Psoas muscle (tissue), 8 donors: ENCODE measurements around the gene PRR36. TPM values are rescaled to one million over a fixed set of nuclear protein-coding genes. Genes with fewer than 3 reads are reported as not detected.

Experiments
- ATAC-seq, 4 donors: fragments of 200-7000 bp; cut with Tn5 transposase; one replicate each; pipeline ENCODE4 v1.9.1; 2020; ENCODE audit warnings: moderate library complexity in 3 of 4, mild to moderate bottlenecking in 2 of 4
- DNase-seq, 2 donors: peaks; one replicate each; pipeline ENCODE4 v3.0.0-alpha.2; 2020
- H3K27ac ChIP-seq: fragments of 200-600 bp; one replicate; pipeline ENCODE4 v1.8.0; 2022
- H3K27me3 ChIP-seq, 3 donors: fragments of 200-600 bp in 1 of 3; one replicate each; pipeline versions ENCODE4 v1.6.1 to v1.8.0; 2013 to 2022; ENCODE audit warnings: low read length in 2 of 3, mild to moderate bottlenecking in 2 of 3, moderate library complexity in 1 of 3; ENCODE audit not compliant: insufficient read depth in 3 of 3
- H3K36me3 ChIP-seq, 2 donors: fragments of 200-600 bp in 1 of 2; one replicate each; pipeline versions ENCODE4 v1.6.1 to v1.8.0; 2013 to 2022; ENCODE audit warnings: low read depth in 1 of 2, mild to moderate bottlenecking in 1 of 2, moderate library complexity in 1 of 2; ENCODE audit not compliant: insufficient read depth in 1 of 2
- H3K4me1 ChIP-seq: fragments of 200-600 bp; one replicate; pipeline ENCODE4 v1.8.0; 2022
- H3K4me3 ChIP-seq: fragments of 200-600 bp; one replicate; pipeline ENCODE4 v1.8.0; 2022; ENCODE audit warnings: mild to moderate bottlenecking
- H3K9me3 ChIP-seq: fragments of 200-600 bp; one replicate; pipeline ENCODE4 v1.8.0; 2022
- WGBS, 3 donors: extraction: QIAGEN DNeasy Blood & Tissue Kit; methylation state at CpG; one replicate each; pipeline versions ENCODE4 v1.1.6 to v1.1.7; 2013; 5-methylcytosine and 5-hydroxymethylcytosine counted together
- intact Hi-C, 2 donors: fragments of 100-400 bp; cut with DNase I; formaldehyde crosslinking; loops; one replicate each; pipeline versions ENCODE4 v1.11.0 to v1.14.2; 2022
- polyA plus RNA-seq, 3 donors: library from polyadenylated mRNA; stranded (reverse); fragments of 200-250 nt; gene quantifications; one replicate each; pipeline ENCODE4 v1.2.3, GENCODE V29; 2013
- total RNA-seq, 4 donors: library from RNA; stranded (reverse); fragmentation: NEBNext Ultra II Directional in 2 of 4; extraction: Animal tissue kit (Norgen Biotek cat#: 25700) in 2 of 4; gene quantifications; one replicate each; pipeline versions ENCODE4 v1.2.1 to v1.2.4, GENCODE V29; 2021 to 2023
- TF ChIP-seq, protein P1 (sequence below): fragments of 200-600 bp; IDR thresholded peaks from one replicate; pipeline ENCODE4 v1.8.0; 2022; ENCODE audit warnings: antibody characterized with exemption
- donor health status: healthy with polysubstance abuse.
- donor health status: DM: no; HTN: no; CAD: no; lungs with moderate emphysema.
- donor health status: Bipolar disorder and iron deficiency.
- donor health status: healthy.
- donor health status: DM: yes; HTN: yes; CAD: no.
- donor health status: DM: no; HTN: no; CAD: no.
- donor health status: DM: no; HTN: no; CAD: no.
- donor health status: DM: yes; HTN: yes; CAD: no.

The PRR36 gene
- total and polyA plus RNA-seq, 7 donors, result not detected

- peak in 1 of 2 donors; percentile 20 for DNase-seq
- Histone ChIP-seq H3K27ac (no peak overlapping the region), H3K36me3 (no peaks in the 10 kb centered on the region), H3K27me3 (peaks cover 0 to 36% (median 8%) of the 10 kb centered on the region in 3 donors), H3K4me3 (no peak overlapping the region), H3K4me1 (peaks cover 8% of the 10 kb centered on the region), H3K9me3 (no peaks in the 10 kb centered on the region)
- TF ChIP-seq, protein P1, sequence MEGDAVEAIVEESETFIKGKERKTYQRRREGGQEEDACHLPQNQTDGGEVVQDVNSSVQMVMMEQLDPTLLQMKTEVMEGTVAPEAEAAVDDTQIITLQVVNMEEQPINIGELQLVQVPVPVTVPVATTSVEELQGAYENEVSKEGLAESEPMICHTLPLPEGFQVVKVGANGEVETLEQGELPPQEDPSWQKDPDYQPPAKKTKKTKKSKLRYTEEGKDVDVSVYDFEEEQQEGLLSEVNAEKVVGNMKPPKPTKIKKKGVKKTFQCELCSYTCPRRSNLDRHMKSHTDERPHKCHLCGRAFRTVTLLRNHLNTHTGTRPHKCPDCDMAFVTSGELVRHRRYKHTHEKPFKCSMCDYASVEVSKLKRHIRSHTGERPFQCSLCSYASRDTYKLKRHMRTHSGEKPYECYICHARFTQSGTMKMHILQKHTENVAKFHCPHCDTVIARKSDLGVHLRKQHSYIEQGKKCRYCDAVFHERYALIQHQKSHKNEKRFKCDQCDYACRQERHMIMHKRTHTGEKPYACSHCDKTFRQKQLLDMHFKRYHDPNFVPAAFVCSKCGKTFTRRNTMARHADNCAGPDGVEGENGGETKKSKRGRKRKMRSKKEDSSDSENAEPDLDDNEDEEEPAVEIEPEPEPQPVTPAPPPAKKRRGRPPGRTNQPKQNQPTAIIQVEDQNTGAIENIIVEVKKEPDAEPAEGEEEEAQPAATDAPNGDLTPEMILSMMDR, result no peak
- no peak for ATAC-seq
- WGBS, 3 donors, result 78 to 82% (median 79%) methylated on average over 23 to 29 of the region's 29 CpGs
- intact Hi-C loops, result loop anchor here in 1 of 2 donors (10.0 kb wide), 1 partner anchor 397 kb away; no protein-coding TSS in a partner anchor
Measured at GRCh38 chr19:7858109-7858770, 15.9 kb downstream of the PRR36 start.

DNA sequence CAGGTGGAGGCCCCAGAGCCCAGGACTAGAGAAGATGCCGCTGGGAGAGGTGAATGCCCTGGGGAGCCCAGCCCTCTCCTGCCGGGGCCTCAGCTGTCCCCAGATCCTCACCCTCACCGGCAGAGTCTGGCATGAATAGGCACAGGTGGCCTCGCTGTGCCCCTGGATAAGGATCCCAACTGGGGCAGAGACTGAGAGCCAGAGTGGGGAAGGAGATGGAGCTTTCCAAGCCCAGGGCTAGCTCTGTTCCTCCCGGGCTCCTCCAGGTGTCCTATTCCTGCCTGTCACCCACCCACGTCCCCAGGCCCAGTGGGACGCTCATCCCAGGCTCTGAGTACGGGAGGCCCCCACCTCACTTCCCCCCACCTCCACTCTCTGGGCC is 16.5 kb downstream of the PRR36 start:
- H3K36me3 ChIP-seq, result no peaks in the 10 kb centered on the region
- ATAC-seq, result no peak
- WGBS, 3 donors, result 78 to 87% (median 85%) methylated on average over 7 to 8 of the region's 8 CpGs

GRCh38 chr19:7856679-7857663 is 17.2 kb downstream of the PRR36 start:
- H3K27me3 ChIP-seq, result peaks cover 0 to 28% (median 6%) of the 10 kb centered on the region in 3 donors
- H3K27ac ChIP-seq, result no peak overlapping the region
- ATAC-seq, result no peak

More for the DNA sequence above, 16.5 kb downstream of the PRR36 start:
- TF ChIP-seq, protein P1, result no peak
- no peaks in the 10 kb centered on the region for H3K9me3 ChIP-seq
- no peak overlapping the region for H3K4me3 ChIP-seq
- H3K4me1 ChIP-seq, result peaks cover 10% of the 10 kb centered on the region
- peak in 1 of 2 donors; percentile 12 for DNase-seq
- no peak overlapping the region for H3K27ac ChIP-seq
- intact Hi-C loops, result loop anchor here in 1 of 2 donors (10.0 kb wide), 1 partner anchor 397 kb away; no protein-coding TSS in a partner anchor
- H3K27me3 ChIP-seq, result peaks cover 0 to 32% (median 8%) of the 10 kb centered on the region in 3 donors

DNA sequence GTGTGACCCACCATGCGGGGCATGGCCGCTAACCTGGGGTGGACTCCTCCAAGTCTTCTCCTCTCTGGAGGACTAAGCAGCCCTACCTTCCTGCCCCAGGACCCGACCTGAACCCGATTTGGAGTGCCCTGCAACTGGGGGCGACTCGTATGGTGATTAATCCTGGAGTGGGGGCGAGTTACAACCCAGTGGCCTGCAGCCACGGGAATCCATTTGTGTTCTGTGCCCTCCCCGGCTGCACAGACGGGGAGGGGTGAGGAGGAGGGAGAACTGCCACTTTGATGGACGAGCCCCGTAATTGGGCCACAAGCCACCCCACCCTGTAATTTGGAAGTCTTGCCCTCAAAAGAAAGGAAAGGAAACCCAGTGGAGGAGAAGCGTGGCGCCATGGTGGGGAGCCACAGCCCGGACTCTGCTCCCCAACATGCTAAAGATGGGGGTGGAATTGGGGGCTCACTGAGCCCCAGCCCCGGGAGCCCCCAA is 18.0 kb downstream of the PRR36 start:
- no peak for DNase-seq
- 86 to 91% (median 90%) methylated on average over 16 of the region's 16 CpGs for WGBS, 3 donors
- Histone ChIP-seq H3K27me3 (peaks cover 0 to 20% (median 3%) of the 10 kb centered on the region in 3 donors), H3K4me3 (no peak overlapping the region), H3K9me3 (no peaks in the 10 kb centered on the region), H3K4me1 (peaks cover 5% of the 10 kb centered on the region), H3K36me3 (no peaks in the 10 kb centered on the region), H3K27ac (no peak overlapping the region)
- intact Hi-C loops, result loop anchor here in 1 of 2 donors (10.0 kb wide), 1 partner anchor 399 kb away; no protein-coding TSS in a partner anchor
- ATAC-seq, result no peak
- TF ChIP-seq, protein P1, result no peak

More at GRCh38 chr19:7856679-7857663, 17.2 kb downstream of the PRR36 start:
- Histone ChIP-seq H3K9me3 (no peaks in the 10 kb centered on the region), H3K4me3 (no peak overlapping the region), H3K4me1 (peaks cover 9% of the 10 kb centered on the region), H3K36me3 (no peaks in the 10 kb centered on the region)
- DNase-seq, result peak in 1 of 2 donors; percentile 48
- 86 to 88% (median 88%) methylated on average over 38 of the region's 38 CpGs for WGBS, 3 donors
- TF ChIP-seq, protein P1, result no peak
- intact Hi-C loops, result loop anchor here in 1 of 2 donors (10.0 kb wide), 1 partner anchor 398 kb away; no protein-coding TSS in a partner anchor
